ENCODE results near the gene ATRNL1.

- TF ChIP-seq FOXK2 (IDR thresholded peaks at IDR 0.05) (no peak), ARNT (IDR thresholded peaks at IDR 0.05) (no peak), ZNF384 (IDR thresholded peaks at IDR 0.05) (no peak), SP1 (IDR thresholded peaks at IDR 0.05) (no peak), CTBP1 (IDR thresholded peaks at IDR 0.05; ENCODE audit: borderline replicate concordance) (no peak), TARDBP (IDR thresholded peaks at IDR 0.05) (no peak), FOXM1 (IDR thresholded peaks at IDR 0.05; ENCODE audit: borderline replicate concordance) (no peak), BHLHE40 (IDR thresholded peaks at IDR 0.05; ENCODE audit: borderline replicate concordance) (no peak), PKNOX1 (IDR thresholded peaks at IDR 0.05) (no peak), NFRKB (IDR thresholded peaks at IDR 0.05) (no peak), L3MBTL2 (conservative IDR thresholded peaks at IDR 0.05) (no peak), FOXA1 (IDR thresholded peaks at IDR 0.05) (no peak), LEF1 (IDR thresholded peaks at IDR 0.05; ENCODE audit: borderline replicate concordance) (no peak)
These were observed 185.1 kb downstream of the ATRNL1 start for GRCh38 chr10:115278294-115278693.
